Fibroblast of the aortic adventitia (primary cell): ENCODE measurements around the gene PSAP. TPM values are rescaled to one million over a fixed set of nuclear protein-coding genes. Genes with fewer than 3 reads are reported as not detected.

Experiments
- DNase-seq: peaks from one replicate; pipeline ENCODE4 v3.0.0-alpha.2; 2010; ENCODE audit warnings: low read depth
- H3K4me3 ChIP-seq: 2 replicates; pipeline ENCODE4 v1.5.1; 2011; ENCODE audit warnings: low read depth, mild to moderate bottlenecking, control low read depth, low read length, moderate library complexity
- CTCF ChIP-seq: IDR thresholded peaks from 2 replicates; pipeline ENCODE4 v1.5.1; 2011; ENCODE audit warnings: mild to moderate bottlenecking, low read length, control low read depth, inconsistent platforms; ENCODE audit not compliant: insufficient read depth
- small RNA-seq: library from RNA; depleted of rRNA; stranded (forward); fragments of <200 nt; gene quantifications from one replicate; pipeline ENCODE3, GENCODE V24; 2012
- total RNA-seq: library from RNA; depleted of rRNA; stranded (reverse); fragments of >200 nt; gene quantifications from 2 replicates; pipeline ENCODE4 v1.2.3, GENCODE V29; 2012; ENCODE audit warnings: low replicate concordance

PSAP gene
- total RNA-seq, 1 donor: 615 TPM

GRCh38 chr10:71770789-71771188 lies 80.3 kb downstream of the PSAP start:
- no peak for TF ChIP-seq CTCF
- H3K4me3 ChIP-seq: no peak overlapping the region
- DNase-seq: no peak

- no peak overlapping the region for H3K4me3 ChIP-seq
- peak; percentile 49 for DNase-seq
Observed at GRCh38 chr10:71770255-71770654, 80.8 kb downstream of the PSAP start.

GRCh38 chr10:71769279-71769823 lies 81.7 kb downstream of the PSAP start:
- no peak for TF ChIP-seq CTCF
- no peak for DNase-seq
- H3K4me3 ChIP-seq: peak overlapping the region; percentile 18

More at GRCh38 chr10:71770255-71770654, 80.8 kb downstream of the PSAP start:
- TF ChIP-seq CTCF: no peak

GRCh38 chr10:71767420-71768035 lies 83.5 kb downstream of the PSAP start:
- DNase-seq: peak; percentile 70
- TF ChIP-seq CTCF: no peak
- H3K4me3 ChIP-seq: no peak overlapping the region

- no peak overlapping the region for H3K4me3 ChIP-seq
- TF ChIP-seq CTCF: no peak
- peak; percentile 98 for DNase-seq
Observed at GRCh38 chr10:71766717-71767419, 84.2 kb downstream of the PSAP start.

Small RNA genes lying within 50 kb of the gene (small RNA-seq; reads per million reads assigned to genes)
- gene MIR7152 (not detected), gene RNU7-38P (not detected)

Other genes with a start within 250 kb of the PSAP start
- gene C10orf105, start 131.5 kb downstream of the PSAP start, total RNA-seq: under 0.01 TPM in 1 of 2 replicates, not detected in the other
- gene VSIR, start 77.7 kb downstream of the PSAP start, total RNA-seq: 16.9 and 20.6 TPM in 2 replicates
- 18.6 and 19.3 TPM in 2 replicates for gene CHST3, start 113.1 kb upstream of the PSAP start, total RNA-seq
- gene SPOCK2, start 237.3 kb upstream of the PSAP start, total RNA-seq: 0.36 and 0.98 TPM in 2 replicates